Lower leg skin (tissue), 4 donors: ENCODE data around the gene RGL3. TPM values are rescaled to one million over a fixed set of nuclear protein-coding genes. Genes with fewer than 3 reads are reported as not detected.
"Not testable (repeated sequence)": the region's sequence is repeated elsewhere in the genome, so short reads cannot be mapped to it uniquely, and the experiment has no call there.

ENCODE experiments used
- DNase-seq, 2 donors: peaks; one replicate each; pipeline ENCODE4 v3.0.0-alpha.2; 2019; ENCODE audit warnings: low spot score in 2 of 2
- H3K4me3 ChIP-seq: fragments of 200-600 bp; sonication (generic); 2 replicates; pipeline ENCODE4 v1.5.1; 2017; ENCODE audit warnings: mild to moderate bottlenecking, low read depth; ENCODE audit not compliant: poor library complexity, severe bottlenecking
- CTCF ChIP-seq, 3 donors: fragments of 450-650 bp; IDR thresholded peaks; one replicate each; pipeline ENCODE4 v1.5.1; 2016; ENCODE audit warnings: antibody characterized with exemption in 3 of 3, mild to moderate bottlenecking in 3 of 3, moderate library complexity in 2 of 3
- POLR2A ChIP-seq, 2 donors: fragments of 450-650 bp; IDR thresholded peaks; one replicate each; pipeline ENCODE4 v1.6.1; 2016 to 2017; ENCODE audit warnings: antibody characterized with exemption in 2 of 2, mild to moderate bottlenecking in 1 of 2, moderate library complexity in 1 of 2
- WGBS, 2 donors: methylation state at CpG; one replicate each; pipeline ENCODE4 v1.1.5; 2018; 5-methylcytosine and 5-hydroxymethylcytosine counted together
- intact Hi-C: fragments of 100-400 bp; cut with DNase I; formaldehyde crosslinking; loops from one replicate; pipeline ENCODE4 v1.15.0; 2023; ENCODE audit warnings: low total_unique reads
- total RNA-seq, 4 donors: library from RNA; depleted of rRNA; stranded (reverse); fragments of >200 nt; gene quantifications; one replicate each; pipeline ENCODE4 v1.1.0, GENCODE V29; 2016

Gene RGL3
- total RNA-seq, 4 donors from 2014 or later, result 0.17 to 6.3 (median 1.6) TPM

GRCh38 chr19:11356074-11356397 lies 63.1 kb downstream of the RGL3 start:
- no peak for TF ChIP-seq CTCF (IDR thresholded peaks at IDR 0.05)
- TF ChIP-seq POLR2A (IDR thresholded peaks at IDR 0.05), result no peak

GRCh38 chr19:11355160-11356073 lies 63.7 kb downstream of the RGL3 start, which contains the start of gene PLPPR2:
Gene PLPPR2, plus strand, starts transcription at chr19:11355432. Its CDS starts 2,242 bp downstream, at chr19:11357674.
- TF ChIP-seq POLR2A (IDR thresholded peaks at IDR 0.05), result no peak
- no peak for TF ChIP-seq CTCF (IDR thresholded peaks at IDR 0.05)
- H3K4me3 ChIP-seq, result peak within 1 kb of the TSS; percentile 45
- intact Hi-C loops, result no loop called here
- DNase-seq, result peak; percentile 92 to 98
- 4 to 7% methylated on average over 28 to 39 of the region's 62 CpGs for WGBS, 2 donors

More at GRCh38 chr19:11356074-11356397, 63.1 kb downstream of the RGL3 start:
- intact Hi-C loops, result no loop called here
- WGBS, 2 donors, result 79 to 80% methylated on average over 6 of the region's 6 CpGs
- no peak overlapping the region for H3K4me3 ChIP-seq
- DNase-seq, result no peak

- 98% methylated on average over 4 of the region's 4 CpGs for WGBS, 2 donors
Observed at GRCh38 chr19:11354102-11354501, 65.0 kb downstream of the RGL3 start.

GRCh38 chr19:11349171-11349570 lies 69.9 kb downstream of the RGL3 start:
- DNase-seq, result no peak
- WGBS, 2 donors, result 92% methylated on average over 4 of the region's 4 CpGs
- H3K4me3 ChIP-seq, result no peak overlapping the region
- no peak for TF ChIP-seq CTCF (IDR thresholded peaks at IDR 0.05)
- no peak for TF ChIP-seq POLR2A (IDR thresholded peaks at IDR 0.05)
- intact Hi-C loops, result no loop called here

More at GRCh38 chr19:11354102-11354501, 65.0 kb downstream of the RGL3 start:
- DNase-seq, intact Hi-C loops, H3K4me3 ChIP-seq: not testable (repeated sequence)

- TF ChIP-seq CTCF (IDR thresholded peaks at IDR 0.05) (no peak), POLR2A (IDR thresholded peaks at IDR 0.05) (no peak)
Observed at GRCh38 chr19:11347546-11348039, 71.5 kb downstream of the RGL3 start.

GRCh38 chr19:11346104-11346940 lies 72.8 kb downstream of the RGL3 start, which contains the start of the genes CCDC159 and TMEM205:
Gene CCDC159, plus strand, starts transcription at chr19:11346519. Its CDS starts 88 bp downstream, at chr19:11346607.
Gene TMEM205, minus strand, starts transcription at chr19:11346268. Its CDS starts 649 bp downstream, at chr19:11345619.
- DNase-seq, result peak; percentile 99 to 100
- peak within 1 kb of the TSS; percentile 52 for H3K4me3 ChIP-seq
- no peak for TF ChIP-seq POLR2A (IDR thresholded peaks at IDR 0.05)
- no peak for TF ChIP-seq CTCF (IDR thresholded peaks at IDR 0.05)
- intact Hi-C loops, result no loop called here
- 0 to 1% methylated on average over 50 of the region's 50 CpGs for WGBS, 2 donors

More at GRCh38 chr19:11347546-11348039, 71.5 kb downstream of the RGL3 start:
- 73 to 74% methylated on average over 7 of the region's 7 CpGs for WGBS, 2 donors
- intact Hi-C loops, result no loop called here
- no peak for DNase-seq
- H3K4me3 ChIP-seq, result no peak overlapping the region
